ENCODE results near the gene HOMER3. TPM values are rescaled to one million over a fixed set of nuclear protein-coding genes. Genes with fewer than 3 reads are reported as not detected.

HOMER3 gene
- total RNA-seq, 1 experiment from 2014 or later: not detected

- H3K9me3 ChIP-seq (ENCODE audit: low read length): no peaks in the 10 kb centered on the region
- no peak overlapping the region for H3K9ac ChIP-seq (ENCODE audit: low read length)
- no peaks in the 10 kb centered on the region for H3K9me2 ChIP-seq (replicated peaks; ENCODE audit: insufficient read depth, low read length)
- peaks cover 8% of the 10 kb centered on the region for H3K4me1 ChIP-seq (ENCODE audit: low read length)
- no peaks in the 10 kb centered on the region for H4K20me1 ChIP-seq (ENCODE audit: insufficient read depth, low read depth, low read length)
- no peak overlapping the region for H2AFZ ChIP-seq (ENCODE audit: low read length)
- H3K4me3 ChIP-seq (ENCODE audit: low read length): no peak overlapping the region
- H3K36me3 ChIP-seq (ENCODE audit: insufficient read depth, low read length): no peaks in the 10 kb centered on the region
- H3K4me2 ChIP-seq (ENCODE audit: low read depth, low read length, poor library complexity, severe bottlenecking): no peak overlapping the region
- no peaks in the 10 kb centered on the region for H3K27me3 ChIP-seq (ENCODE audit: low read length)
- no peak overlapping the region for H3K27ac ChIP-seq (ENCODE audit: low read length)
- no peak for DNase-seq
- H3K79me2 ChIP-seq (ENCODE audit: low read length): no peaks in the 10 kb centered on the region
Measured at GRCh38 chr19:18948976-18949356, 7.9 kb upstream of the HOMER3 start.

GRCh38 chr19:18948075-18948975 lies 7.3 kb upstream of the HOMER3 start:
- Histone ChIP-seq H2AFZ (ENCODE audit: low read length) (no peak overlapping the region), H3K36me3 (ENCODE audit: insufficient read depth, low read length) (no peaks in the 10 kb centered on the region), H3K9me3 (ENCODE audit: low read length) (no peaks in the 10 kb centered on the region), H3K4me3 (ENCODE audit: low read length) (no peak overlapping the region), H3K4me1 (ENCODE audit: low read length) (peaks cover 8% of the 10 kb centered on the region), H3K9ac (ENCODE audit: low read length) (no peak overlapping the region), H4K20me1 (ENCODE audit: insufficient read depth, low read depth, low read length) (no peaks in the 10 kb centered on the region), H3K27me3 (ENCODE audit: low read length) (no peaks in the 10 kb centered on the region), H3K4me2 (ENCODE audit: low read depth, low read length, poor library complexity, severe bottlenecking) (no peak overlapping the region), H3K27ac (ENCODE audit: low read length) (no peak overlapping the region), H3K79me2 (ENCODE audit: low read length) (no peaks in the 10 kb centered on the region), H3K9me2 (replicated peaks; ENCODE audit: insufficient read depth, low read length) (no peaks in the 10 kb centered on the region)
- DNase-seq: no peak

GRCh38 chr19:18946918-18947317 lies 5.9 kb upstream of the HOMER3 start:
- DNase-seq: peak; percentile 71
- H3K27ac ChIP-seq (ENCODE audit: low read length): no peak overlapping the region
- H3K4me1 ChIP-seq (ENCODE audit: low read length): peaks cover 8% of the 10 kb centered on the region
- no peaks in the 10 kb centered on the region for H3K79me2 ChIP-seq (ENCODE audit: low read length)
- no peak overlapping the region for H2AFZ ChIP-seq (ENCODE audit: low read length)
- no peaks in the 10 kb centered on the region for H3K27me3 ChIP-seq (ENCODE audit: low read length)
- no peaks in the 10 kb centered on the region for H3K9me3 ChIP-seq (ENCODE audit: low read length)
- no peaks in the 10 kb centered on the region for H4K20me1 ChIP-seq (ENCODE audit: insufficient read depth, low read depth, low read length)
- H3K9me2 ChIP-seq (replicated peaks; ENCODE audit: insufficient read depth, low read length): no peaks in the 10 kb centered on the region
- no peak overlapping the region for H3K4me3 ChIP-seq (ENCODE audit: low read length)
- H3K36me3 ChIP-seq (ENCODE audit: insufficient read depth, low read length): no peaks in the 10 kb centered on the region
- peak overlapping the region; percentile 17 for H3K4me2 ChIP-seq (ENCODE audit: low read depth, low read length, poor library complexity, severe bottlenecking)
- no peak overlapping the region for H3K9ac ChIP-seq (ENCODE audit: low read length)

GRCh38 chr19:18946335-18946734 lies 5.3 kb upstream of the HOMER3 start:
- Histone ChIP-seq H3K27me3 (ENCODE audit: low read length) (no peaks in the 10 kb centered on the region), H3K4me2 (ENCODE audit: low read depth, low read length, poor library complexity, severe bottlenecking) (no peak overlapping the region), H3K4me3 (ENCODE audit: low read length) (no peak overlapping the region), H3K27ac (ENCODE audit: low read length) (no peak overlapping the region), H3K9me2 (replicated peaks; ENCODE audit: insufficient read depth, low read length) (no peaks in the 10 kb centered on the region), H3K9ac (ENCODE audit: low read length) (no peak overlapping the region), H4K20me1 (ENCODE audit: insufficient read depth, low read depth, low read length) (no peaks in the 10 kb centered on the region), H3K4me1 (ENCODE audit: low read length) (peaks cover 8% of the 10 kb centered on the region), H3K9me3 (ENCODE audit: low read length) (no peaks in the 10 kb centered on the region), H3K79me2 (ENCODE audit: low read length) (no peaks in the 10 kb centered on the region), H3K36me3 (ENCODE audit: insufficient read depth, low read length) (no peaks in the 10 kb centered on the region), H2AFZ (ENCODE audit: low read length) (no peak overlapping the region)
- no peak for DNase-seq

GRCh38 chr19:18945297-18945696 lies 4.3 kb upstream of the HOMER3 start:
- Histone ChIP-seq H3K4me1 (ENCODE audit: low read length) (peaks cover 14% of the 10 kb centered on the region), H3K27ac (ENCODE audit: low read length) (no peak overlapping the region)

GRCh38 chr19:18943465-18943864 lies 2.4 kb upstream of the HOMER3 start:
- H3K4me2 ChIP-seq (ENCODE audit: low read depth, low read length, poor library complexity, severe bottlenecking): no peak overlapping the region
- no peak overlapping the region for H3K9ac ChIP-seq (ENCODE audit: low read length)
- DNase-seq: no peak
- H3K4me3 ChIP-seq (ENCODE audit: low read length): no peak overlapping the region
- H3K27ac ChIP-seq (ENCODE audit: low read length): no peak overlapping the region
- H4K20me1 ChIP-seq (ENCODE audit: insufficient read depth, low read depth, low read length): no peaks in the 10 kb centered on the region
- no peaks in the 10 kb centered on the region for H3K27me3 ChIP-seq (ENCODE audit: low read length)
- no peaks in the 10 kb centered on the region for H3K36me3 ChIP-seq (ENCODE audit: insufficient read depth, low read length)
- no peaks in the 10 kb centered on the region for H3K9me3 ChIP-seq (ENCODE audit: low read length)
- H2AFZ ChIP-seq (ENCODE audit: low read length): no peak overlapping the region
- H3K79me2 ChIP-seq (ENCODE audit: low read length): no peaks in the 10 kb centered on the region
- H3K9me2 ChIP-seq (replicated peaks; ENCODE audit: insufficient read depth, low read length): no peaks in the 10 kb centered on the region
- peaks cover 18% of the 10 kb centered on the region for H3K4me1 ChIP-seq (ENCODE audit: low read length)

More at GRCh38 chr19:18945297-18945696, 4.3 kb upstream of the HOMER3 start:
- Histone ChIP-seq H4K20me1 (ENCODE audit: insufficient read depth, low read depth, low read length) (no peaks in the 10 kb centered on the region), H3K27me3 (ENCODE audit: low read length) (no peaks in the 10 kb centered on the region), H3K4me3 (ENCODE audit: low read length) (no peak overlapping the region), H3K36me3 (ENCODE audit: insufficient read depth, low read length) (no peaks in the 10 kb centered on the region), H3K4me2 (ENCODE audit: low read depth, low read length, poor library complexity, severe bottlenecking) (no peak overlapping the region), H3K9me3 (ENCODE audit: low read length) (no peaks in the 10 kb centered on the region), H3K9me2 (replicated peaks; ENCODE audit: insufficient read depth, low read length) (no peaks in the 10 kb centered on the region), H3K79me2 (ENCODE audit: low read length) (no peaks in the 10 kb centered on the region), H2AFZ (ENCODE audit: low read length) (no peak overlapping the region), H3K9ac (ENCODE audit: low read length) (no peak overlapping the region)
- no peak for DNase-seq

- Histone ChIP-seq H3K9me3 (ENCODE audit: low read length) (no peaks in the 10 kb centered on the region), H2AFZ (ENCODE audit: low read length) (no peak overlapping the region), H3K9me2 (replicated peaks; ENCODE audit: insufficient read depth, low read length) (no peaks in the 10 kb centered on the region), H3K27me3 (ENCODE audit: low read length) (no peaks in the 10 kb centered on the region), H3K4me3 (ENCODE audit: low read length) (no peak overlapping the region), H4K20me1 (ENCODE audit: insufficient read depth, low read depth, low read length) (no peaks in the 10 kb centered on the region), H3K27ac (ENCODE audit: low read length) (no peak overlapping the region), H3K9ac (ENCODE audit: low read length) (no peak overlapping the region), H3K4me2 (ENCODE audit: low read depth, low read length, poor library complexity, severe bottlenecking) (no peak overlapping the region), H3K4me1 (ENCODE audit: low read length) (peaks cover 18% of the 10 kb centered on the region), H3K36me3 (ENCODE audit: insufficient read depth, low read length) (no peaks in the 10 kb centered on the region), H3K79me2 (ENCODE audit: low read length) (no peaks in the 10 kb centered on the region)
- DNase-seq: no peak
Measured at GRCh38 chr19:18942692-18943091, 1.7 kb upstream of the HOMER3 start.

- Histone ChIP-seq H3K9me3 (ENCODE audit: low read length) (no peaks in the 10 kb centered on the region), H3K4me3 (ENCODE audit: low read length) (no peak overlapping the region), H4K20me1 (ENCODE audit: insufficient read depth, low read depth, low read length) (no peaks in the 10 kb centered on the region), H3K9me2 (replicated peaks; ENCODE audit: insufficient read depth, low read length) (no peaks in the 10 kb centered on the region), H3K79me2 (ENCODE audit: low read length) (no peaks in the 10 kb centered on the region), H2AFZ (ENCODE audit: low read length) (no peak overlapping the region), H3K4me1 (ENCODE audit: low read length) (peaks cover 14% of the 10 kb centered on the region), H3K36me3 (ENCODE audit: insufficient read depth, low read length) (no peaks in the 10 kb centered on the region), H3K27ac (ENCODE audit: low read length) (no peak overlapping the region), H3K9ac (ENCODE audit: low read length) (no peak overlapping the region), H3K27me3 (ENCODE audit: low read length) (no peaks in the 10 kb centered on the region), H3K4me2 (ENCODE audit: low read depth, low read length, poor library complexity, severe bottlenecking) (no peak overlapping the region)
- DNase-seq: no peak
Measured at GRCh38 chr19:18941628-18942354, 774 bp upstream of the HOMER3 start.
